Erythroblast (primary cell): ENCODE results near the gene SPACA6.

Experiments used
- GATA1 ChIP-seq: IDR thresholded peaks from 2 replicates; pipeline ENCODE4 v1.6.1; 2011; ENCODE audit warnings: low read depth, mild to moderate bottlenecking, control low read depth, low read length, moderate library complexity
- POLR2A ChIP-seq: IDR thresholded peaks from 2 replicates; pipeline ENCODE4 v1.6.1; 2011; ENCODE audit warnings: mild to moderate bottlenecking, low read length

DNA sequence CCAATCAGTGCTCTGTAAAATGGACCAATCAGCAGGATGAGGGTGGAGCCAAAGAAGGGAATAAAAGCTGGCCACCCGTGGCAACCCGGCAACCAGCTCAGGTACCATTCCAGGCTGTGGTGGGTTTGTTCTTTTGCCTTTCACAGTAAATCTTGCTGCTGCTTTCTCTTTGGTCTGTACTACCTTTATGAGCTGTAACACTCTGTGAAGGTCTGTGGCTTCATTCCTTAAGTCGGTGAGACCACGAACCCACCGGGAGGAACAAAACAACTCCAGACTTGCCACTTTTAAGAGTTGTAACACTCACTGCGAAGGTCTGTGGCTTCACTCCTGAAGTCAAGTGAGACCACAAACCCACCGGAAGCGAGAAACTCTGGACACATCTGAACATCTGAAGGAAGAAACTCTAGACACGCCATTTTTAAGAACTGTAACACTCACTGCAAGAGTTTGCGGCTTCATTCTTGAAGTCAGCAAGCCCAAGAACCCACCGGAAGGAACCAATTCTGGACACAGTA is 16.5 kb upstream of the SPACA6 start:
- TF ChIP-seq POLR2A (no peak), GATA1 (no peak)
